H54 (cell line): ENCODE measurements around the gene PRR30.
"Not testable (repeated sequence)": the region's sequence is repeated elsewhere in the genome, so short reads cannot be mapped to it uniquely, and the experiment has no call there.

ENCODE experiments used
- DNase-seq: peaks from one replicate; pipeline ENCODE4 v3.0.0; 2011; ENCODE audit warnings: low spot score, mixed read lengths; ENCODE audit not compliant: insufficient read length
- FAIRE-seq: peaks from 3 replicates; lab custom pipeline; 2011; peaks lifted over from hg19 to GRCh38; lab: Jason Lieb, UNC
- POLR2A ChIP-seq: IDR thresholded peaks from 2 replicates; pipeline ENCODE4 v1.6.1; 2011; ENCODE audit warnings: low read depth, mild to moderate bottlenecking, low read length

Gene PRR30

GRCh38 chr2:27139310-27139709 is at the start of gene PRR30:
PRR30 (minus strand) TSS chr2:27139410; CDS start chr2:27138329, 1,081 bp downstream.
- DNase-seq (no peak), FAIRE-seq (no peak)
- no peak for TF ChIP-seq POLR2A

GRCh38 chr2:27186613-27187345 is 47.6 kb upstream of the PRR30 start:
- no peak for TF ChIP-seq POLR2A
- DNase-seq (no peak), FAIRE-seq (no peak)

GRCh38 chr2:27185331-27186026 is 46.3 kb upstream of the PRR30 start:
- no peak for FAIRE-seq
- DNase-seq = no peak
- no peak for TF ChIP-seq POLR2A

- no peak for FAIRE-seq
- DNase-seq = no peak
- no peak for TF ChIP-seq POLR2A
Observed at GRCh38 chr2:27184115-27184514, 44.9 kb upstream of the PRR30 start.

GRCh38 chr2:27182346-27182745 is 43.1 kb upstream of the PRR30 start:
- no peak for DNase-seq
- TF ChIP-seq POLR2A = no peak
- FAIRE-seq = no peak

- FAIRE-seq (no peak), DNase-seq (no peak)
- TF ChIP-seq POLR2A = no peak
Observed at GRCh38 chr2:27179344-27180000, 40.3 kb upstream of the PRR30 start.

GRCh38 chr2:27178469-27178868 is 39.3 kb upstream of the PRR30 start:
- DNase-seq (no peak), FAIRE-seq (no peak)
- TF ChIP-seq POLR2A = no peak

GRCh38 chr2:27177441-27178351 is 38.5 kb upstream of the PRR30 start:
- no peak for TF ChIP-seq POLR2A
- DNase-seq = no peak
- FAIRE-seq = no peak

GRCh38 chr2:27175781-27176180 is 36.6 kb upstream of the PRR30 start:
- DNase-seq, FAIRE-seq: not testable (repeated sequence)

- FAIRE-seq = no peak
- no peak for DNase-seq
- TF ChIP-seq POLR2A = no peak
Observed at GRCh38 chr2:27175330-27175729, 36.1 kb upstream of the PRR30 start.

- DNase-seq (no peak), FAIRE-seq (no peak)
- no peak for TF ChIP-seq POLR2A
Observed at GRCh38 chr2:27174638-27175037, 35.4 kb upstream of the PRR30 start.

- no peak for TF ChIP-seq POLR2A
- DNase-seq = no peak
- no peak for FAIRE-seq
Observed at GRCh38 chr2:27171351-27171848, 32.2 kb upstream of the PRR30 start.
